GM19043 (cell line): Measurements from ENCODE around the gene NME8.
"Not testable (repeated sequence)": the region's sequence is repeated elsewhere in the genome, so short reads cannot be mapped to it uniquely, and the experiment has no call there.

ENCODE experiments used
- ATAC-seq: cut with Tn5 transposase; IDR thresholded peaks from one replicate; pipeline ENCODE4 v1.9.1; 2021; ENCODE audit warnings: low read depth; ENCODE audit not compliant: unreplicated experiment

NME8 gene, protein sequence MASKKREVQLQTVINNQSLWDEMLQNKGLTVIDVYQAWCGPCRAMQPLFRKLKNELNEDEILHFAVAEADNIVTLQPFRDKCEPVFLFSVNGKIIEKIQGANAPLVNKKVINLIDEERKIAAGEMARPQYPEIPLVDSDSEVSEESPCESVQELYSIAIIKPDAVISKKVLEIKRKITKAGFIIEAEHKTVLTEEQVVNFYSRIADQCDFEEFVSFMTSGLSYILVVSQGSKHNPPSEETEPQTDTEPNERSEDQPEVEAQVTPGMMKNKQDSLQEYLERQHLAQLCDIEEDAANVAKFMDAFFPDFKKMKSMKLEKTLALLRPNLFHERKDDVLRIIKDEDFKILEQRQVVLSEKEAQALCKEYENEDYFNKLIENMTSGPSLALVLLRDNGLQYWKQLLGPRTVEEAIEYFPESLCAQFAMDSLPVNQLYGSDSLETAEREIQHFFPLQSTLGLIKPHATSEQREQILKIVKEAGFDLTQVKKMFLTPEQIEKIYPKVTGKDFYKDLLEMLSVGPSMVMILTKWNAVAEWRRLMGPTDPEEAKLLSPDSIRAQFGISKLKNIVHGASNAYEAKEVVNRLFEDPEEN

GRCh38 chr7:37848297-37848696 is at the start of gene NME8:
Gene NME8 (plus strand): TSS chr7:37848597. CDS start chr7:37850267, 1,670 bp downstream.
- no peak for ATAC-seq

GRCh38 chr7:37806152-37806551 is 42.2 kb upstream of the NME8 start:
- no peak for ATAC-seq

DNA sequence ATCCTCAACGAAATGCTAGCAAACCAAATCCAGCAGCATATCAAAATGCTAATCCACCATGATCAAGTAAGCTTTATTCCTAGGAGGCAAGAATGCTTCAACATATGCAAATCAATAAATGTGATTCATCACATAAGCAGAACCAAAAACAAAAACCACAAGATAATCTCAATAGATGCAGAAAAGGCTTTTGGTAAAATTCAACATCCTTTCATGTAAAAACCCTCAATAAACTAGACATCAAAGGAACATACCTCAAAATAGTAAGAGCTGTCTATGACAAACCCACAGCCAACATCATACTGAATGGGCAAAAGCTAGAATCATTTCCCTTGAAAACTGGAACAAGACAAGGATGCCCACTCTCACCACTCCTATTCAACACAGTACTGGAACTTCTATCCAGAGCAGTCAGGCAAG is 36.2 kb upstream of the NME8 start:
- ATAC-seq, result not testable (repeated sequence)

DNA sequence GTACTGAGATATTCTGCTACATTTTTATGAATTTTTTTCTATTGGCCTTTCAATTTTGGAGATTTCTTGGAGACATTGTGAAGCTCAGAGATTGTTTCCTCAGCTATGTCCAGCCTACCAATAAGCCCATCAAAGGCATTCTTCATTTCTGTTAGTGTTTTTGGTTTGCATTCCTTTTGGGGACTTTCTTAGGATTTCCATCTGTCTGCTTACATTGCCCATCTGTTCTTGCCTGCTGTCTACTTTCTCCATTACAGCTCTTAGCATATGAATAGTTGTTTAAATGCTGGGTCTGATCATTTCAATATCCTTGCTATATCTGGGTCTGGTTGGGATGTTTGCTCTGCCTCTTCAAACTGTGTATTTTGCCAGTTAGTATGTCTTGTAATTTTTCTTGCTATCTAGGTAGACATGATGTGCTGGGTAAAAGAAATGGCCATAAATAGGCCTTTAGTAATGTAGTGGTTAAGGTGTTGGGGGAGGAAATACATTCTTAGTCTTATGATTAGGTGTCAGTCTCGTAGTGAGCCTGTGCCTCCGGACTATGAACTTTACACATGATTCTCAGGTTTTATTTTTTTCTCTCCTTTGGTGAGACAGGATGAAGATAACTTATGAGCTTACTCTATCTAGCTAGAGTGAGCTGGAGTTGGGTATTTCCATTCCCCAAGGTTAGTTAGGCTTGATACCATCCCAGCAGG is 32.6 kb upstream of the NME8 start:
- ATAC-seq, result peak; percentile 90

- no peak for ATAC-seq
Observed at GRCh38 chr7:37816922-37817590, 31.3 kb upstream of the NME8 start.

GRCh38 chr7:37817591-37817960 is 30.8 kb upstream of the NME8 start:
- ATAC-seq, result no peak

- no peak for ATAC-seq
Observed at GRCh38 chr7:37817996-37818720, 30.2 kb upstream of the NME8 start.

DNA sequence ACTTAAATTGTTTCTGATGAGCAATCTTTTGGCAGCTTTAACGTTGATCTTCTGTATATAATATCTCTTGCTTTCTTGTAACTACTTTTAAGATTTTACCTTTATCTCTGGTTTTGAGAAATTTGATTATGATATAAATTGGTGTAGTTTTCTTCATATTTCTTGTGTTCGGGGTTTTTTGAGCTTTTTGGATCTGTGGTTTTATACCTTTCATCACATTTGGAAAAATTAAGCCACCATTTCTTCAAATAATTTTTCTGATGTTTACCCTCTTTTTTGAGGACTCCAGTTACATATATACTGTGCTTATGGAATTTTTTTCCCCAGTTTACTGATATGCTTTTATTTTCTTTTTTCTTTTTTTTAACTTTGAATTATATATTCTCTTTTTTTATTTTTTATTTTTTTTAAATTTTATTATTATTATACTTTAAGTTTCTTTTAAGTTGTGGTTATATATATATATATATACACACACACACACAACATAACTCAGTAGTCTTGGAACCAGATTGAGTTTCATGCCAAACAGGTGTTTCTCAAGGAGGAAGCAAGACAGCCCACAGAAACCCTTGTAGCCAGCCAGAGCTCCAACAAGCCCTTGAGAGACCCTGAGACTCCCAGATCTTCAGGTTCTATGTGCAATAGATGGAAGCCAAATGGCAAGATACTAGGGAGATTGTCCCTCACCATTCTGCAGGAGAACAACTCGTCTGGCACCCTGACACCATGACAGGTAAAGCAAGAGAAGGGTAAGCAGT is 27.5 kb upstream of the NME8 start:
- peak; percentile 74 for ATAC-seq

GRCh38 chr7:37822946-37823345 is 25.5 kb upstream of the NME8 start:
- no peak for ATAC-seq

- ATAC-seq, result no peak
Observed at GRCh38 chr7:37823557-37823956, 24.8 kb upstream of the NME8 start.

- ATAC-seq, result no peak
Observed at GRCh38 chr7:37825038-37825437, 23.4 kb upstream of the NME8 start.

DNA sequence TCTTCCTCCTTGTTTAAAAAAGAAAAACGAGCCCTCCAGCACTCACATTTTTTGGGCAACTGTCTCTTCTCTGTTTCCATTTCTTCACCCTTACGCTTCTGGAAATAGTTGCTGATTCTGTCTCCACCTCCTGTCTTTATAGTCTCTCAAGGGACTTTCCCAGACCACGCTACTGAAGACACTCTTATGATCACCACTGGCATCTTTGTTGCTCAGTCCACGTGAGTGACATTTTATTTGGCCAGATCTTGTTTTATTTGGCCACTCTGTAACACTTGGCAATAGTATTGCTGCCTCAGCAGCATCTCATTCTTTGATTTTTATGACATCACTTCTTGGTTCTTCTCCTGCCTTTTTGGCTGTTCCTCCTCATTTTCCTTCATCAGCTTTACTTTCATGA is 21.6 kb upstream of the NME8 start:
- no peak for ATAC-seq

DNA sequence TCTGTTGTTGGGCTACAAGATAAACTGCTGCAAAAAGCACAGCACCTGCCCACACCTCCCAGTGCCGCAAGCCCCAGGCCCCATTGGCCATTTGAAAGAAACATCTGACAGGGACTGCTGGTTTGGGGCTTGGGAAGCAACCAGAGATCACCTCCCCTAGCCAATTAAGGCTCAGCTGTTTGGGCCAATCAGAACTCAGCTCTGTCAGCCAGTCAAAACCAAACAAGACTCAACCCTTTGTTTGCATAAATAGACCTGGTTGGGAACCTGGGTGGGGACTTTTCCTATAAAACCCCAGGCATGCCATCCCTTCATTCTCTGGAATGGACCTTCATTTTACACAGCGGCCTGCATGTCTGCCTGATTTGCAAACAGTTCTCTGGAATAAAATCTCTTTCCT is 17.2 kb upstream of the NME8 start:
- ATAC-seq, result no peak

DNA sequence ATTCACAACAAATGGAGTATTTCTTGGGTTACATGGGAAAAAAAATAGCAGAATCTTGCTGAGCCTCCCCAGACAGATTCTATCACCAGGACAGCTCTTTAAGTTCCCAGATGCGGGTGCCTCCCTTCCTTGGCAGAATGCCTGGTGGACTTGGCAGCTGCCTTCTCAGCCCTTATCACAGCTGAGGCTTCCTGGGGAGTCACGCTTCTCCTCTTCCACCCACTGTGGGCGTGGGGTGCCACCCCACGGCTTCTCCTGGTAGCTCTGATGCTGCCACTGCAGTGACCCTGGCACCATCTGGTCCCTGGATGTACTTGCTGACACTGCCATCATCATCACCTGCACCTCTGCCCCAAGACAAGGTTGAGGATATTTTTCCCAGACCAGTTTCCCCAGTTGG is 16.2 kb upstream of the NME8 start:
- ATAC-seq, result peak; percentile 78

DNA sequence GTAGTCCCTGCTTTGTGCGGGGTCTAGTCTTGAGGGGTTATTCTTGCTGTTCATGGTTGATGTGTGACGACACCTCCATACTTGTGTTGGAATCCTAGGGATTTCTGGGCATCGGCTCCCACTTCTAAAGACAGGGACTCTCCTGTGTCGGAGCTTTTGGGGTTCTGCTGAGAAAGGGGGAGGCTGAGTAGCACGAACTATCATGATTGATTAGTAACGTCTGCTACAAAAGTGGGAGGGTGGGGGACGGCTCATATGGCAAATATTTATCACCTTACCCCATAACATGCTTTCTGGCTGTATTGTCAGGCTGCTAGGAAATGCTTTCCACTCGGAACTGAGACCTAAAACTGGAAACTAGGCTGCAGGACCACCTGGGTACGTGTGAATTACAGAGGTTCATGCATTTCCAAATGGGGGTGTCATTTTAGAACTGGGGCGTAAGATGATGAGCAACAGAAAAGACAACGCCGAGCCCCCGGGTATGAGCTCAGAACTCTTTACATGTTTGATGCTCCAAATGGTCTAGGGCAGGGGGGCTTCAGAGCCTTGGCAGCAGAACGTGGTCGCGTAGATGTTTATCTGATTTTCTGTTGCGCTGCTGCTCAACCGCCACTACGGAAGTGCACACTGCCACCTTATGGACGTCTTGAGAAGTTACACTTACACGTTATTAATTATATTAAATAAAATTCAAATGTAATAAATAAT is 15.1 kb upstream of the NME8 start:
- no peak for ATAC-seq

DNA sequence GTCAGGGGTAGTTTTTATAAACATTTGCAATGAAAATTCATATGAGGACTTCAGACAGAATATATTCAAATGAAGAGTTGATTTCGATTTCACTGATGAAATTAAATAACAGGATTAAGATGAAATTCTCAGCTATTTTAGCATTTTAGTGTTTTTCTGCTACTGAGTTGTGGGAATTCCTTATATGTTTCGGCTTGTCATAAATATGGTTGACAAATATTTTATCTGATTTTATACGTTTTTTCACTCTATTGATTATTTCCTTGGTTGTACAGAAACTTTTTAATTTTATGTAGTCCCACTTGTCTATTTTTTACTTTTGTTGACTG is 14.6 kb upstream of the NME8 start:
- no peak for ATAC-seq

GRCh38 chr7:37853468-37853867 is 5.1 kb downstream of the NME8 start:
- no peak for ATAC-seq

GRCh38 chr7:37882086-37882485 is 33.7 kb downstream of the NME8 start:
- no peak for ATAC-seq

DNA sequence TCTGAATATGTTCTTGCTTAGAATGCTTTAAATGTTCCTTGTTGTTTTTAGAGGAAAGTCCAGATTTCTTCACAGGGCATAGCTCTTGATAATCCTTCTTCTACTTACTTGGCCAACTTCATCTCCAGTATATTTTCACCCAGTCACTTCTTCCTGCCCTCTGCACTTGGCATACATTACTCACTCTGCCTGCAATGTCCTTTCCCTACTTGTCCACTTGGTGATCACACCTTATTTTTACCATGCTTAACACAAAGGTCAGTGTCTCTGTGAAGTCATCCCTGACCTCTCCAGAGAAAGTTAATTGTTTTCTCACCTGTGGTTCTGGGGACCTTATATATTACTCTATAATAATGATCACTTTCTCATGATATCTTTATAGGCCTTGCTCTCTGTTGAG is 45.0 kb downstream of the NME8 start:
- ATAC-seq, result no peak
